Measurements from ENCODE around the gene AKT1S1. TPM values are rescaled to one million over a fixed set of nuclear protein-coding genes. Genes with fewer than 3 reads are reported as not detected.
"Not testable (repeated sequence)": the region's sequence is repeated elsewhere in the genome, so short reads cannot be mapped to it uniquely, and the experiment has no call there.

Gene AKT1S1
- polyA plus RNA-seq = 5.0 TPM

DNA sequence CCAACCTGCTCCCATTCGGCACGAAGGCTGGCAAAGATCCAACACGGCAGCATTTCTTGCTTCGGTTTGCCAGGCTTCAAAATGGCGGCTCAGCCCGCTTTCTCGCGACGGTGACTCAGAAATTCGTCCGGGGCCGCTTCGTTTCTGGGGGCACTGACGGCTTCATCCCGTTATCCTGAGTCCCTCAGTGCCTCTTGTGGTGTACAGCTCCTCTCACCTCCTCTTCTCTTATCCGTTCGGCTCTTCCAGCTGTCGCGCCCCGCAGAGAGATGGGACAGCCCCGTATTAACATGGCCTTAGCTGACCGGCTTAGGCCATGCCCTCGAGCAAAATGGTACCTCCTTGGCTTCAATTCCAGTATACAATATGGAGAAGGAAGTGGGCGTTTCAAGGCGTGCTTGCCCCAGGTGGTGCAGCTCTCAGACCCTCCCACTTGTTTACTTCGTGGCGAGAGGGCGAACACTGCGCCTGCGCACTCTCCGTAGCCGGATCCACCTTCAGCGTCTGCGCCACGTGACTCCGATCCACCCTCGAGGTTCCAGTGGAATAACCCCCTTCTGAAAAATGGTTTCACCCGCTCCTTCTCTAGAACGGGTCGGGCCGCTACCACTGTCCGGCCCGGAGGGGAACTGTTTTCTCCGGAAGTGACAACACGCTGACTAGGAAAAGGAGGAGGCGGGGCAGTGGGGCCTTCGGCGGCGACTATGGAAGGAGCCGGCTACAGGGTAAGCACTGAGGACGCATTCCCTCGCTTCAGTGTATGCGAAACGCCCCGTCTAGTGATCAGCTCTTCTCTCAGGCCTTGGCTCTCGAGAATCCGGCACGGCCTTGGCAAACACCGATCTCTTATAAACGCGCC is at the start of gene AKT1S1, which contains the start of gene TBC1D17:
Gene AKT1S1, minus strand, starts transcription at position 336 of the 859 bp plus-strand sequence. CDS start 4,060 bp downstream, outside the sequence.
Gene TBC1D17, plus strand, starts transcription at position 683 of the 859 bp plus-strand sequence. Its CDS starts 22 bp downstream, at position 705.
- Mint-ChIP-seq H3K27me3 (peaks cover 2% of the 10 kb centered on the region), H3K9me3 (no peaks in the 10 kb centered on the region), H3K36me3 (peaks cover 1% of the 10 kb centered on the region), H3K4me3 (no peak within 1 kb of the TSS), H3K27ac (no peak within 1 kb of the TSS), H3K4me1 (peaks cover 3 to 20% (median 6%) of the 10 kb centered on the region in 3 donors)

DNA sequence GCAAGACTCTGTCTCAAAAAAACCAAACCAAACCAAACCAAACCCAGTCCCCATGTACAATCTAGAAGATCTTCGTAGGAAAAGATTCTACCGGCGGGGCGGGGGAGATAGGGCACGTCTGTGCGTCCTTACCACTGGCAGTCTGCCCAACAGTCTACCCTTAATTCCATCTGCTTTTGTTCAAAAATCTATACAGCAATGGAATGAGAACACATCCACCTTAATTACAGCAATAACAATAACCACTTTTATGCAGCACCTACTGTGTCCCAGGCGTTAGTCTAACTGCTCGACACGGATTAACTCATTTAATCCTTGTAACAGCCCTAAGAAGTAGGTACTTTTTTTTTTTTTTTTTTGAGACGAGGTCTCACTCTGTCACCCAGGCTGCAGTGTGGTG is 49.4 kb upstream of the AKT1S1 start:
- Mint-ChIP-seq H3K9me3 (peaks cover 0 to 7% (median 0%) of the 10 kb centered on the region in 3 donors), H3K27ac (no peak overlapping the region), H3K4me1 (peaks cover 31 to 43% (median 31%) of the 10 kb centered on the region in 3 donors), H3K27me3 (peaks cover 6% of the 10 kb centered on the region), H3K36me3 (peaks cover 2% of the 10 kb centered on the region), H3K4me3 (peak overlapping the region in 1 of 4 donors; percentile 32)

DNA sequence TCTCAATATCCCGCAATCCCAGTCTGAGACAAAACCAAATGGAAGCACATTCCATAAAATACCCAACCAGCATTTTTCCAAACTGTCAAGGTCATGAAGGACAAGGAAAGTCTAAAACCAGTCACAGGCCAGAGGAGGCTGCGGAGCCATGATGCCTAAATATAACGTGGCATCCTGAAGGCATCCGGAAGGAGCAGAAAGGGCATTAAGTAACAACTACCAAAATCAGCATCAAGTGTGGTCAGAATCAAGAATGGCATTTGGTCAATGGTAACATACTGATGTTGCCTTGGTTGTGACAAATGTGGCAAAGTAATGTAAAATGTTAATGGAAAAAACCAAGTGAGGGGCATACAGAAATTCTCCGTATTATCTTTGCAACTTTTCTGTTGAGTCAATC is 48.3 kb upstream of the AKT1S1 start:
- H3K27me3 Mint-ChIP-seq = peaks cover 6% of the 10 kb centered on the region
- peak overlapping the region in 1 of 4 donors; percentile 27 for H3K4me3 Mint-ChIP-seq
- H3K27ac Mint-ChIP-seq = peak overlapping the region in 1 of 3 donors; percentile 85
- H3K36me3 Mint-ChIP-seq = peaks cover 2% of the 10 kb centered on the region
- H3K9me3 Mint-ChIP-seq = peaks cover 0 to 5% (median 0%) of the 10 kb centered on the region in 3 donors
- H3K4me1 Mint-ChIP-seq = peaks cover 27 to 45% (median 33%) of the 10 kb centered on the region in 3 donors

DNA sequence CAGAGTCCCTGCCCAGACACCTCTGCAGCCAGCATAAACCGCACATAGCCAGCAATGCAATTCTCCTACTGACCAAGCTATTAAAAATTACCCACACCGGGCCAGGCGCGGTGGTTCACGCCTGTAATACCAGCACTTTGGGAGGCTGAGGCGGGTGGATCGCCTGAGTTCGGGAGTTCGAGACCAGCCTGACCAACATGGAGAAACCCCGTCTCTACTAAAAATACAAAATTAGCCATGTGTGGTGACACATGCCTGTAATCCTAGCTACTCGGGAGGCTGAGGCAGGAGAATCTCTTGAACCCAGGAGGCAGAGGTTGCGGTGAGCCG is 47.7 kb upstream of the AKT1S1 start:
- not testable (repeated sequence) for H3K9me3 Mint-ChIP-seq, H3K36me3 Mint-ChIP-seq, H3K27me3 Mint-ChIP-seq
- Mint-ChIP-seq H3K27ac (peak overlapping the region in 2 of 3 donors; percentile 46 to 85), H3K4me3 (peak overlapping the region in 1 of 4 donors; percentile 76), H3K4me1 (peaks cover 23 to 41% (median 32%) of the 10 kb centered on the region in 3 donors)

DNA sequence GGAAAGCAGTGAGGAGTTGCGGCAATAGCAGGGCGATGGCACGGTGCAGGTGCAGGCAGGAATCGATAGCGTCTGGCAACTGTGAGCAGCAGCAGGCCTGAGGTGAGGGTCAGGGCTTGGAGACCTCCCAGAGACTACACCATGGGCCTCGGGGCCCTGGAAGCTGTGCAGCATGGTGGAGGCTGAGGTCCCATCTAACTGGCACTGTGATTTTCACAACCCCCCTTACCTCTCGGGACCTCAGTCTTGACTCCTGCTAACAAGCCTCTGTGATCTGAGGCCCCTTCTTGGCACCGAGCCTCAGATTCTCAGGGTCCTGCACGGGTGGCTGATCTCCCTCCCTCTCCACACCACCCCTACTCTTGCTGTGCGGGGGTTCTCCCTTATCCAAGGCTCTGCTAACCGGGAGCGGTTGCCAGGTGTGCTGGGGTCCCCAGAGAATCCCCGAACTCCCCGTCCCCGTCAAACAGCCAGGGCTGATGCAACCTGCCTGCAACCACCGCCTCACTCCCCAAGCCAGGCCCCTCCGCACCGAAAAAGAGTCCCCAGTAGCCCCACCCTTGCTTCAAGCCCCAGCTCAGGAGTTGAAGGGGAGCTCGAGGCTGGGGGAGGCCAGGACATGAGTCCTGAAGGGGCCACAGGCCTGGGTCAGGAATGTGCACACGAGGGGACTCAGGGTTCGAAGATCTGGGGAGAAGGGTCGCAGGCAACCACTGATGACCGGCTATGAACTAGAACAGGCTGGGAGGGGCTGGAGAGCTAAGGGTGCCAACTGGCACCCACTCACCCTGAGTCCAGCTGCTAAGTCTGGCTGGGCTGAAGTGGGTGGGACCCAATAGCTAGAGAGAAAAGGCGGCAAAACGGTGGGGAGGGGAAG is 47.1 kb upstream of the AKT1S1 start:
- Mint-ChIP-seq H3K27me3 (peaks cover 2% of the 10 kb centered on the region), H3K9me3 (no peaks in the 10 kb centered on the region), H3K4me3 (peak overlapping the region; percentile 12 to 76 (median 52)), H3K4me1 (peaks cover 17 to 41% (median 34%) of the 10 kb centered on the region in 3 donors), H3K36me3 (peaks cover 3% of the 10 kb centered on the region), H3K27ac (peak overlapping the region; percentile 47 to 88 (median 85))

DNA sequence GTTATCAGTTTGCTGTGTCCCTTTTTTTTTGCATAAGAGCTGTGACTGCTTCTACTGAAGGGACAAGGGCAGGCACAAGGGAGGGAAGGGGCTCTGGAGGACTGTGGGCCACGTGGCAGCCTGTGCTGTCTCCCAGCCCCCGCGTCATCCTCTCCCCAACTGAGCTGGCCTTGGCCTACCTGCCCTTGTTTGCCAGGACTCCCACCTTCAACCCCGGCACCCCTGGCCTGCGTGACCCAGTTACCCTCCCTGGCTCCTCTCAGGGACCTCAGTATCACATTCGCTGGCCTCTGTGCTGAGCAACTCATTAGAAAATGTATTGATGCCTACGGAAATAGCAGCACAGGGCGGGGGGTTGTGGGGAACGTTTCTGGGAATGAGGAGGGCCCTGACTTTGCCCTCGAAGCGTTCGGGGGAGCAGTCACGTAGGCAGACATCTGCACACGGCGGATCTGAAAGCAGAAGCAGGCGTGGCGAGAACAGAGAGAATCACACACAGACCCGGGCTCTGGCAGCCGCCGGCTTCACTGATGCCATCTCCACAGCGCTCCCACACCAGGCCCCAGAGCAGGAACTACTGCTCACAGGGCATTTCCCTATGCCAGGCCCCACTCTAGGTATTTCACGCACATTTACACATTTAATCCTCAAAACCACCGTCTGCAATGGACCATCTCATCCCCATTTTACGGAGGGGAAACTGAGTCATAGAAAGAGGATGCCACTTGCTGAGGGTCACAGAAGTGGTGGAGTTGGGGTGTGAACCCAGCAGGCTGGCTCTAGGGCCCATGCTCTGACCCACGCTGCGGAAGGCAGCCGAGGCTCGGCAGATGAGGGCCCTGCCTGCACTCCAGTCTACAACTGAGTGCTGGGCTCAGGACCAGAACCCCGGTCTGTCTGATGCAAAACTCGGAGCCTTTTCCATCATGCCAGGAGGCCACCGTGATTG is 46.2 kb upstream of the AKT1S1 start:
- peaks cover 11 to 38% (median 35%) of the 10 kb centered on the region in 3 donors for H3K4me1 Mint-ChIP-seq
- peak overlapping the region in 3 of 4 donors; percentile 73 to 88 (median 83) for H3K4me3 Mint-ChIP-seq
- H3K9me3 Mint-ChIP-seq = no peaks in the 10 kb centered on the region
- H3K27ac Mint-ChIP-seq = peak overlapping the region in 2 of 3 donors; percentile 85 to 88
- H3K36me3 Mint-ChIP-seq = peaks cover 3% of the 10 kb centered on the region
- no peaks in the 10 kb centered on the region for H3K27me3 Mint-ChIP-seq

DNA sequence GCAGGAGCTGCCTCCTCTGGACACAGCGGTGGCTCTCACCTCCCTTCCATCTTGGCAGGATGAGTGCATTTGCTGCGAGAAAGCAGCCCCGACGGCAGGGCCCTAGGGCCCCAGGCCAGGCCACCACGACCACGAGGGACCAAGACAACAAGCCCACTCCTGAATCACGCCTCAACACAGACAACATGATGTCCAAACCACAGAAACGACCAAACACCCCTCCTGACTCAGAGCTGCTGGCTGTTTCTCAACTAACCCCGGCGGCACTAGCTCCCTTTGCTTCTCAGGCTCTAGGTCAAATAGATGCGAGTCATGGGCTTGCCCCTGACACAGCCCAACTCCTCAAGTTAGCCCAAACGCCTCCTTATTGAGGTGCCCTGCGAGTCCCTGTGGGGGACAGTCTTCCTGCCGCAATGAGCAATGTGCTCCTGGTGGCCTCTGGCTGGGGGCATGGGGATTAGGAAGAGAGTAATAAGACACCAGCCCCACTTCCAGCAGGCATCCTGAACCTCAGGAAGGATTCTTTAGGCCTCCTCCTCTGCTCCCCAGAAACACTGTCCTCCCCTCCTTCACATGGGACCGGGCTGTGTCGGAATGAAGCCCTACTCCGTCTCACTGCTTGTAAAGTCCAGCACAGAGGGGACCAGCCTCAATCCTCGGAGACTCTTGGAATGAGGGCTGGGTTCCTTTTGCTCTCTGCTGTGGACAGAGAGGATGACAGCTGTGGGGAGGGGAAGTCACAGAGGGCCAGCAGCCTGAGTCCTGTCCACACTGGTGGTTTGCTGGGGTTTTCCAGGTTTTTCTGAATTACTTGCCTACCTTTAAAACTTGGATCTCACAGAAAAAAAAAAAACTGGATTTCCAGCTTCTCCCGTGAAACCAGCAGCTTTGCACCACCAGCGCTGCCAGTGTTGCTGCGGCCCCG is 45.0 kb upstream of the AKT1S1 start:
- H3K4me1 Mint-ChIP-seq = peaks cover 5 to 39% (median 32%) of the 10 kb centered on the region in 3 donors
- no peak overlapping the region for H3K4me3 Mint-ChIP-seq
- H3K9me3 Mint-ChIP-seq = no peaks in the 10 kb centered on the region
- H3K27me3 Mint-ChIP-seq = no peaks in the 10 kb centered on the region
- H3K36me3 Mint-ChIP-seq = peaks cover 2% of the 10 kb centered on the region
- peak overlapping the region in 1 of 3 donors; percentile 67 for H3K27ac Mint-ChIP-seq

DNA sequence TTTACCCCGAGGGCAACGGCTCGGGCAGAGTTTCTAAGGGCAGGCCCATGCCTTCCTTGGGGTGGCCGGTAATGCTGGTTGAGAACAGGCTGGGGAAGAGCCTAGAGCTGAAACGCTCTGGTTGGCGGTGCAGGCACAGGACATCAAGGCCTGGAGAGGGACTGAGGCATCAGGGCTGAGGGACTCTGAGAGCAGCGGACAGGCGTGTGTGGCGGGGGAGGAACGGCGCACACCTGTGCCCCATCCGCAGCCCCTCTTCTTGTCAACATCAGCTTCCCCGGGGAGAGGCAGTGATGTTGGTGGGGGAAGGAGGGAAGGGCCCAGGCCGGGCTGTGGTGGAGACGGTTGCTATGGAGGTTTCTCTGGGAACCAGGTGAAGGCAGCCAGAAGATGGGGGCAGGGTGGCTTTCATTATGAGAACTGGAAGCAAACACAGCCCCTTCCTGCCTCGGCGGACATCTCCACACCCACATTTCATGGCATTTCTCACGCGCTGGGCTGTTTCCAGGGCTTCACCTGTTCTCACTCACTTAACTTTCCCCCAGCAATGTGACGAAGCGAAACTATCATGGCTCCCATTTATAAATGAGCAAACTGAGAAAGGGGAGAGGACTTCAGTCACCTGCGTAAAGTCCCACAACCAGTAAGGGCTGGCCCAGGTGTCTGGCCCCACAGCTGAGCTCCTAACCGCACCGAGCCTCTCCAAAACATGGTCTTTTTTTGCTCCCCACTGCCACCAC is 43.6 kb upstream of the AKT1S1 start:
- Mint-ChIP-seq H3K27ac (peak overlapping the region; percentile 81 to 91 (median 90)), H3K36me3 (peaks cover 2% of the 10 kb centered on the region), H3K9me3 (no peaks in the 10 kb centered on the region), H3K27me3 (no peaks in the 10 kb centered on the region), H3K4me3 (peak overlapping the region; percentile 30 to 90 (median 66)), H3K4me1 (peaks cover 11 to 40% (median 37%) of the 10 kb centered on the region in 3 donors)

DNA sequence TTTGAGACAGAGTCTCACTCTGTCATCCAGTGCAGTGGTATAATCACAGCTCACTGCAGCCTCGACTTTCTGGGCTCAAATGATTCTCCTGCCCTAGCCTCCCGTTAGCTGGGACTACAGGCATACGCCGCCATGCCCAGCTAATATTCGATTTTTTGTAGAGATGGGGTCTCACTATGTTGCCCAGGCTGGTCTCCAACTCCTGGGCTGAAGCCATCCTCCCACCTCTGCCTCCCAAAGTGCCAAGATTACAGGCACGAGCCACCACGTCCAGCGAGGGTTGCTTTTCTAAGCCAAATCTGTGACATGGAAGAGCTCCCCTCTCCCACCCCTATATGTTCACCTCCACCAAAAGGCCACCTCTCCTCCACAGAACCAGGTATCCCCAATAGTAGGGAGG is 40.9 kb upstream of the AKT1S1 start:
- Mint-ChIP-seq H3K27me3 (no peaks in the 10 kb centered on the region), H3K36me3 (peaks cover 7% of the 10 kb centered on the region), H3K4me1 (peaks cover 25 to 43% (median 37%) of the 10 kb centered on the region in 3 donors), H3K27ac (peak overlapping the region; percentile 25 to 96 (median 94)), H3K4me3 (peak overlapping the region in 1 of 4 donors; percentile 63), H3K9me3 (no peaks in the 10 kb centered on the region)

DNA sequence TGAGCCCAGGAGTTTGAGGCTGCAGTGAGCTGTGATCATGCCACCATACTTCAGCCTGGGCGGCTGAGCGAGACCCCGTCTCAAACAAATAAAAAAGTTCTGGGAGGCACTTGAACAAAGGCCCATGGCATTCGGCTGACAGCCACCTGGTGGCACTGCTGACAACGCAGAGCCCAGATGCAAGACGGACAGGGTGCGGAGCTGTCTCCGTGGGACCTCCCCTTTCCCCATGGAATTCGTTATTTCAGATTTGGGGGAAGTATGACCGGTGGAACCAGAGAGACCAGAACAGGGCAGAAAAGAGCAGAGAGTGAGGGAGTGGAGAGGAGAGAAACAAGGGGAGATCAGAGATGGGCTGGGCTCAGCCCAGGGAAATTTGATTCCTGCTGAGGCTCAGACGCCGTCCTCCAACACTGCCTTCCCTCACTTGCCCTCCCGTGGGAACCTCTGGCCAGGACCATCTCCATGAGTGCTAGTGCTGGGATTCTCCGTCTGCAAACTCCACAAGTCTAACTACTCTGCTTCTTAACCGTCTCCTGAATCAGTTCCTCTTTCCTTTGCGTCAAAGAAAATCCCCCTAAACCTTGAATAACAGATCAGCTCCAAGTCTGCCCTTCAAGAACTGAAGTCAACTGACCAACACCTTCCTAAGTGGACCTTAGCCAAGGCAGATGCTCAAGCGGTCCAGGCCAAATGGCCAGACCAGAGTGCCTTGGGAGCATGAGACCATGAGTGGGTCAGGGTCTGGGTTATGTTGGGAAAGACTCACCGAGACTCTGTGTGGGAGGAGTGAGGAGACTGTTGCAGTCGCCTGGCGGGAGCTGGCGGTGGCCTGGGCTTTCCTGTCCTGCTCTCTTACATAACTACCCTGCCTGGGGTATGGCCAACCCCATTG is 39.9 kb upstream of the AKT1S1 start:
- H3K27me3 Mint-ChIP-seq = no peaks in the 10 kb centered on the region
- peak overlapping the region; percentile 56 to 88 (median 69) for H3K4me3 Mint-ChIP-seq
- peak overlapping the region; percentile 72 to 96 (median 93) for H3K27ac Mint-ChIP-seq
- peaks cover 25 to 47% (median 41%) of the 10 kb centered on the region in 3 donors for H3K4me1 Mint-ChIP-seq
- H3K9me3 Mint-ChIP-seq = no peaks in the 10 kb centered on the region
- peaks cover 7% of the 10 kb centered on the region for H3K36me3 Mint-ChIP-seq

DNA sequence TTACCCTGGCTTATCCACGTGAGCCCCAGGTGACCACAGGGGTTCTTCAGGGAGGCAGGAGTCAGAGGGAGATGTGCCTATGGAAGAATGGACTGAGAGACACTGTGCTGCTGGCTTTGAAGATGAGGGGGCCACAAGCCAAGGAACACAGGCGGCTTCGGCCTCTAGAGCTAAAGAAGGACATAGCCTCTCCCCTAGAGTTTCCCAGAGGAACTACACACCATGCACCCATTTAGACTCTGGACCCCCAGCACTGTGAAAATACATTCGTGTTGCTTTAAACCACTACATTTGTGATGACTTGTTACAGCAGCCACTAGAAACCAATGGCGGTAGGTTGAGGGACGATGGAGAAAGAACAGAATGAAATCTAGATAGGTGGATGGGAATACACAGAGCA is 38.1 kb upstream of the AKT1S1 start:
- Mint-ChIP-seq H3K9me3 (no peaks in the 10 kb centered on the region), H3K36me3 (peaks cover 7% of the 10 kb centered on the region), H3K4me3 (no peak overlapping the region), H3K27me3 (no peaks in the 10 kb centered on the region), H3K27ac (peak overlapping the region in 2 of 3 donors; percentile 3 to 81), H3K4me1 (peaks cover 37 to 50% (median 47%) of the 10 kb centered on the region in 3 donors)

DNA sequence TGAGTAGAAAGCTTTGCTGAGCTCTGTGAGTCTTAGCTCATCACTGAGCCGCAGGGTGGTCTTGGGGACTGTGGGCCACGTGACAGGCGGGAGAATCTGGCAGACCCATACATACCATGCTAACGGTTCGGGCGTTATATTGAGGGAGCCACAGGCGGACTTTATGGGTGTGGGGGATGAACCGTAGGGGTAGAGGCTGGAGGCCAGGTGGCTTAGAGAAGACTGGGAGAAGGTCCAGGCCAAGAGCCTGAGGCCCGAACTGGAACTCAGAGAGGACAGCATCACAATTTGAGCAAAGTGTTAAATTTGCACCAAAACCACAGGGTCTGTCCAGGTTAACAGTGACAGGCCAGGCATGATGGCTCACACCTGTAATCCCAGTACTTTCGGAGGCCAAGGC is 36.6 kb upstream of the AKT1S1 start:
- no peaks in the 10 kb centered on the region for H3K9me3 Mint-ChIP-seq
- no peaks in the 10 kb centered on the region for H3K27me3 Mint-ChIP-seq
- peak overlapping the region in 2 of 4 donors; percentile 44 to 87 for H3K4me3 Mint-ChIP-seq
- peaks cover 6% of the 10 kb centered on the region for H3K36me3 Mint-ChIP-seq
- peaks cover 37 to 50% (median 48%) of the 10 kb centered on the region in 3 donors for H3K4me1 Mint-ChIP-seq
- H3K27ac Mint-ChIP-seq = peak overlapping the region in 2 of 3 donors; percentile 33 to 88
